Measurements from ENCODE around the gene PSORS1C2.

DNA sequence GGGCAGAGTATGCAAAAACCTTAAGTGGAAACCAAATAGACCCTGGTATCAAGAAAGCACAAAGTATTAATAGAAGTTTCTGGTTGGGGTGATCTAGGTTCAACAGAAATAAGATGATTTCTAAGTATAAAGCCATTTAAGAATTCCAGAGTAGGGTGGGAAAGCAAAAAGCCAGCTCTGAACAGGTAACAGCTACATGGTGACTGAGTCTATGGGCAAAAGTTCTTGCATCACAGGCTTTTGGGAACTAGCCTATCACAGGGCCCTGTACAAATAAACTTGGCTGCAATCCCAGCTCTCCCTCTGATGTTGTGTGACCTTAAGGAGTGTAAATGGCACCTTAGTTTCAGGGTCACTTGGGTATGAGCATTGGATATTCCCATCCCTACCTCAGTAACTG, 25.1 kb upstream of the PSORS1C2 start:
- TF ChIP-seq, protein P1, sequence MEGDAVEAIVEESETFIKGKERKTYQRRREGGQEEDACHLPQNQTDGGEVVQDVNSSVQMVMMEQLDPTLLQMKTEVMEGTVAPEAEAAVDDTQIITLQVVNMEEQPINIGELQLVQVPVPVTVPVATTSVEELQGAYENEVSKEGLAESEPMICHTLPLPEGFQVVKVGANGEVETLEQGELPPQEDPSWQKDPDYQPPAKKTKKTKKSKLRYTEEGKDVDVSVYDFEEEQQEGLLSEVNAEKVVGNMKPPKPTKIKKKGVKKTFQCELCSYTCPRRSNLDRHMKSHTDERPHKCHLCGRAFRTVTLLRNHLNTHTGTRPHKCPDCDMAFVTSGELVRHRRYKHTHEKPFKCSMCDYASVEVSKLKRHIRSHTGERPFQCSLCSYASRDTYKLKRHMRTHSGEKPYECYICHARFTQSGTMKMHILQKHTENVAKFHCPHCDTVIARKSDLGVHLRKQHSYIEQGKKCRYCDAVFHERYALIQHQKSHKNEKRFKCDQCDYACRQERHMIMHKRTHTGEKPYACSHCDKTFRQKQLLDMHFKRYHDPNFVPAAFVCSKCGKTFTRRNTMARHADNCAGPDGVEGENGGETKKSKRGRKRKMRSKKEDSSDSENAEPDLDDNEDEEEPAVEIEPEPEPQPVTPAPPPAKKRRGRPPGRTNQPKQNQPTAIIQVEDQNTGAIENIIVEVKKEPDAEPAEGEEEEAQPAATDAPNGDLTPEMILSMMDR (IDR thresholded peaks at IDR 0.05) = no peak
- no peak for TF ChIP-seq EZH2 (IDR thresholded peaks at IDR 0.05; ENCODE audit: borderline replicate concordance, insufficient read depth, low read depth, low read length, poor library complexity, severe bottlenecking)
